K562 (cell line): ENCODE data around the gene GNAQ. TPM values are rescaled to one million over a fixed set of nuclear protein-coding genes. Genes with fewer than 3 reads are reported as not detected.

ENCODE experiments used
- ATAC-seq: fragments of 200-7000 bp; cut with Tn5 transposase; 3 replicates; pipeline ENCODE4 v1.9.1; 2020; ENCODE audit warnings: moderate library complexity
- BruUV-seq: library from RNA; stranded (reverse); fragments of 400-500 nt; replicated peaks from 2 replicates; lab custom pipeline; 2021; lab: Mats Ljungman, UMichigan
- CTCF ChIA-PET: fragments of 300-600 bp; formaldehyde crosslinking; extraction: SDS; loops from one replicate; lab custom pipeline; 2021; ENCODE audit warnings: low intra/inter-chr PET ratio; lab: Yijun Ruan, JAX
- POLR2A ChIA-PET: fragments of 300-600, 350-650 bp; sonication (Branson Sonifier 250); formaldehyde crosslinking; extraction: SDS; loops from one replicate; lab custom pipeline; 2021; ENCODE audit warnings: antibody characterized with exemption, inconsistent platforms; lab: Yijun Ruan, JAX
- DNase-seq, 4 experiments: peaks; one replicate each; pipeline versions ENCODE4 v3.0.0 to v3.0.0-alpha.2; 2011 to 2018; ENCODE audit warnings: low spot score in 3 of 4, mixed read lengths in 3 of 4; ENCODE audit errors: extremely low read depth in 1 of 4
- FAIRE-seq: peaks from 2 replicates; lab custom pipeline; 2011; peaks lifted over from hg19 to GRCh38; lab: Jason Lieb, UNC
- H2AFZ ChIP-seq: 2 replicates; pipeline ENCODE4 v1.6.0; 2011; ENCODE audit warnings: low read depth, low read length, control low read depth, inconsistent platforms
- H3K27ac ChIP-seq: fragments of 200-600 bp; 3 replicates; pipeline ENCODE4 v1.8.0; 2011; ENCODE audit warnings: low read depth, mild to moderate bottlenecking, control low read depth, inconsistent platforms, low read length, moderate library complexity, mixed read lengths; ENCODE audit errors: extremely low read depth
- H3K27me3 ChIP-seq, 2 experiments: fragments of 300-600 bp in 1 of 2; 2 replicates in 1 of 2; 3 replicates in 1 of 2; pipeline versions ENCODE4 v1.6.0 to v1.8.0; 2011; ENCODE audit warnings: inconsistent platforms in 2 of 2, low read length in 2 of 2, mild to moderate bottlenecking in 1 of 2, mixed read lengths in 1 of 2, moderate library complexity in 1 of 2; ENCODE audit not compliant: control insufficient read depth in 2 of 2, insufficient read depth in 2 of 2
- H3K36me3 ChIP-seq: fragments of 300-600 bp; 3 replicates; pipeline ENCODE4 v1.8.0; 2011; ENCODE audit warnings: mild to moderate bottlenecking, low read length, inconsistent platforms; ENCODE audit not compliant: control insufficient read depth, insufficient read depth
- H3K4me1 ChIP-seq, 2 experiments: fragments of 200-600 bp in 1 of 2; replicated peaks in 1 of 2; 2 replicates in 1 of 2; 3 replicates in 1 of 2; pipeline versions ENCODE4 v1.5.1 to v1.8.0; 2011; ENCODE audit warnings: inconsistent platforms in 2 of 2, low read length in 2 of 2, mild to moderate bottlenecking in 1 of 2, mixed read lengths in 1 of 2, moderate library complexity in 1 of 2; ENCODE audit not compliant: control insufficient read depth in 2 of 2, insufficient read depth in 2 of 2
- H3K4me2 ChIP-seq: 2 replicates; pipeline ENCODE4 v1.6.1; 2011; ENCODE audit warnings: low read length, control low read depth, inconsistent platforms, mixed read lengths; ENCODE audit not compliant: insufficient read depth
- H3K4me3 ChIP-seq: fragments of 200-600 bp; sonication (generic), shearing (Covaris generic); 2 replicates; pipeline ENCODE4 v1.5.1; 2016; ENCODE audit warnings: control low read depth, inconsistent platforms
- H3K79me2 ChIP-seq: fragments of 200-600 bp; 3 replicates; pipeline ENCODE4 v1.8.0; 2011; ENCODE audit warnings: low read length, inconsistent platforms; ENCODE audit not compliant: control insufficient read depth, insufficient read depth
- H3K9ac ChIP-seq, 2 experiments: 2 replicates each; pipeline versions ENCODE4 v1.6.0 to v1.6.1; 2011; ENCODE audit warnings: low read depth in 2 of 2, low read length in 2 of 2, control low read depth in 1 of 2, inconsistent platforms in 1 of 2, mild to moderate bottlenecking in 1 of 2, mixed read lengths in 1 of 2; ENCODE audit not compliant: insufficient read depth in 1 of 2
- H3K9me1 ChIP-seq: one replicate; pipeline ENCODE4 v1.6.0; 2011; ENCODE audit warnings: inconsistent platforms, mild to moderate bottlenecking, low read length, moderate library complexity; ENCODE audit not compliant: control insufficient read depth, insufficient read depth
- H3K9me3 ChIP-seq: replicated peaks from 2 replicates; pipeline ENCODE4 v1.5.1; 2011; ENCODE audit warnings: low read depth, low read length, inconsistent platforms; ENCODE audit not compliant: control insufficient read depth, insufficient read depth
- H4K20me1 ChIP-seq: replicated peaks from 2 replicates; pipeline ENCODE4 v1.6.1; 2011; ENCODE audit warnings: low read length, inconsistent platforms, mixed read lengths; ENCODE audit not compliant: control insufficient read depth, insufficient read depth
- ADNP ChIP-seq: fragments of 200-800 bp; sonication (Bioruptor generic); IDR thresholded peaks from 2 replicates; pipeline ENCODE4 v1.6.1; 2016; ENCODE audit warnings: missing genetic modification characterization, missing compliant biosample characterization
- E2F6 ChIP-seq, 2 experiments: IDR thresholded peaks; 2 replicates each; pipeline ENCODE4 v1.6.1; 2011; ENCODE audit warnings: borderline replicate concordance in 1 of 2, control low read depth in 1 of 2, low read depth in 1 of 2, low read length in 1 of 2, mild to moderate bottlenecking in 1 of 2, mixed read lengths in 1 of 2, moderate library complexity in 1 of 2; ENCODE audit not compliant: insufficient read depth in 1 of 2, insufficient read length in 1 of 2, poor library complexity in 1 of 2, severe bottlenecking in 1 of 2; ENCODE audit errors: extremely low read depth in 1 of 2
- MEF2A ChIP-seq: IDR thresholded peaks from 2 replicates; pipeline ENCODE4 v1.6.1; 2011; ENCODE audit warnings: low read depth, mild to moderate bottlenecking, low read length, moderate library complexity; ENCODE audit not compliant: control insufficient read depth
- SMARCA4 ChIP-seq: fragments of 450-650 bp; IDR thresholded peaks from 2 replicates; pipeline ENCODE4 v1.6.1; 2016
- TCF7L2 ChIP-seq: fragments of 150-350 bp; IDR thresholded peaks from 2 replicates; pipeline ENCODE4 v1.6.1; 2016; ENCODE audit warnings: low read depth, mild to moderate bottlenecking, low read length, moderate library complexity
- TEAD4 ChIP-seq, 2 experiments: sonication (generic) in 1 of 2; formaldehyde crosslinking in 1 of 2; IDR thresholded peaks; 2 replicates each; pipeline versions ENCODE4 v1.6.1 to v1.8.0; 2012 to 2022; ENCODE audit warnings: borderline replicate concordance in 1 of 2, inconsistent platforms in 1 of 2, low read length in 1 of 2, mild to moderate bottlenecking in 1 of 2, missing genetic modification reagents in 1 of 2
- ZNF134 ChIP-seq: fragments of 250-450 bp; sonication (Bioruptor Pico); conservative IDR thresholded peaks from 2 replicates; pipeline ENCODE4 v1.4.0; 2020
- ZNF561 ChIP-seq: fragments of 450-650 bp; formaldehyde crosslinking; conservative IDR thresholded peaks from 2 replicates; pipeline ENCODE4 v1.4.0; 2020; ENCODE audit warnings: mild to moderate bottlenecking, moderate library complexity
- WGBS: fragments of 100-300 bp; shearing (Covaris generic); methylation state at CpG from one replicate; pipeline ENCODE4 v1.1.6; 2016; ENCODE audit warnings: low coverage, mixed read lengths; ENCODE audit not compliant: insufficient coverage; ENCODE audit errors: missing lambda C conversion rate; 5-methylcytosine and 5-hydroxymethylcytosine counted together
- in situ Hi-C: fragments of 300-500 bp; cut with MboI; formaldehyde crosslinking; loops from 4 replicates; pipeline ENCODE4 v1.15.0; 2018; ENCODE audit warnings: inconsistent platforms, mixed read lengths
- intact Hi-C: fragments of 100-400 bp; cut with micrococcal nuclease; formaldehyde crosslinking; loops from 2 replicates; pipeline ENCODE4 v1.14.2; 2022
- polyA plus RNA-seq, 8 experiments: library from polyadenylated mRNA; depleted of rRNA in 4 of 8; stranded (reverse) in 5 of 8; unstranded in 3 of 8; fragments of >200 nt; fragmentation: Nextera tagmentation in 2 of 8; fragmentation: Illumina TruSeq in 1 of 8; extraction: Ambion mirVana in 2 of 8; extraction: Trizol in 1 of 8; gene quantifications; 2 replicates each; pipeline versions ENCODE4 v1.2.1 to v1.2.3, GENCODE V29; 2011 to 2014; ENCODE audit warnings: inconsistent platforms in 1 of 8, missing spikeins in 1 of 8
- total RNA-seq, 7 experiments: library from RNA; depleted of rRNA in 6 of 7; stranded (reverse); fragments of >200 nt in 6 of 7; fragmentation: Illumina TruSeq in 2 of 7; extraction: Trizol in 2 of 7; gene quantifications; 2 replicates each; pipeline versions ENCODE4 v1.2.1 to v1.2.3, GENCODE V29; 2011 to 2021; ENCODE audit warnings: low replicate concordance in 1 of 7
- TF ChIP-seq, protein P1 (sequence below), 2 experiments: IDR thresholded peaks in 1 of 2; conservative IDR thresholded peaks in 1 of 2; 2 replicates each; pipeline ENCODE4 v1.6.1; 2016; ENCODE audit warnings: low read depth in 2 of 2, mild to moderate bottlenecking in 1 of 2, missing compliant biosample characterization in 1 of 2, missing genetic modification characterization in 1 of 2, moderate library complexity in 1 of 2

GNAQ gene
- total and polyA plus RNA-seq, 9 of the 15 experiments (the other 6 are each of a cell fraction or from before 2014, with no cell fraction given), result 4.8 to 27.9 (median 17.5) TPM

DNA sequence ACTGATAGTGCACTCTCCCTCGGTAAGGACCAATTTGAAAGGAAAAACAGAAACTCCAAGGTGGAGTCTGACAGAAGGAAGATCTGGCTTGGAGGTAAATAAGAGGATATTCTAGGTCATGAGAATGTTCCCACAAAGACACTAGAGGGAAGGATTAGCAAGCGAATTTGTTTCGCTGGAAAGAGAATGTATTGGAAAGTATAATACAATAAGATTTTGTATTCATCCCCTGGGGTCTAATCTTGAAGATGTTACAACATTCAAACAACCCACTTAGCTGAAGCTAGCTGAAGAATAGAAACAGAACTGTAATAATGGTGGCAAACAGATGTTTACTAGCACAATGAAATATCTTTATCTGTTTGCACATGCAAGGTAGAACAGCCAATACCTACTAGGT, 158.7 kb downstream of the GNAQ start:
- TF ChIP-seq TCF7L2 (no peak), SMARCA4 (no peak), ZNF561 (no peak), MEF2A (no peak), ADNP (tag) (no peak), ZNF134 (CRISPR knock-in tag) (no peak), E2F6 (IDR thresholded peaks at IDR 0.05; ENCODE audit: borderline replicate concordance in 1 of 2, extremely low read depth in 1 of 2, insufficient read depth in 1 of 2, insufficient read length in 1 of 2, low read depth in 1 of 2, low read length in 1 of 2, poor library complexity in 1 of 2, severe bottlenecking in 1 of 2) (no peak), TEAD4 (IDR thresholded peaks at IDR 0.05; ENCODE audit: low read length) (no peak), TEAD4 (CRISPR knock-in tag; IDR thresholded peaks at IDR 0.05; ENCODE audit: borderline replicate concordance) (no peak)
- TF ChIP-seq, protein P1, sequence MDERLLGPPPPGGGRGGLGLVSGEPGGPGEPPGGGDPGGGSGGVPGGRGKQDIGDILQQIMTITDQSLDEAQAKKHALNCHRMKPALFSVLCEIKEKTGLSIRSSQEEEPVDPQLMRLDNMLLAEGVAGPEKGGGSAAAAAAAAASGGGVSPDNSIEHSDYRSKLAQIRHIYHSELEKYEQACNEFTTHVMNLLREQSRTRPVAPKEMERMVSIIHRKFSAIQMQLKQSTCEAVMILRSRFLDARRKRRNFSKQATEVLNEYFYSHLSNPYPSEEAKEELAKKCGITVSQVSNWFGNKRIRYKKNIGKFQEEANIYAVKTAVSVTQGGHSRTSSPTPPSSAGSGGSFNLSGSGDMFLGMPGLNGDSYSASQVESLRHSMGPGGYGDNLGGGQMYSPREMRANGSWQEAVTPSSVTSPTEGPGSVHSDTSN (CRISPR knock-in tag; IDR thresholded peaks at IDR 0.05; ENCODE audit: low read depth), result no peak
- TF ChIP-seq, protein P1 (tag; conservative IDR thresholded peaks at IDR 0.05; ENCODE audit: low read depth), result no peak
- Histone ChIP-seq H3K9me3 (no peaks in the 10 kb centered on the region), H3K27me3 (no peaks in the 10 kb centered on the region), H3K79me2 (peaks cover 22% of the 10 kb centered on the region; the same call in 2 of the 3 replicates), H3K4me2 (no peak overlapping the region), H2AFZ (no peak overlapping the region), H3K9me1 (no peaks in the 10 kb centered on the region), H4K20me1 (no peaks in the 10 kb centered on the region), H3K4me1 (no peaks in the 10 kb centered on the region; a peak in 2 of 5 replicates), H3K4me3 (no peak overlapping the region), H3K27ac (no peak overlapping the region), H3K9ac (no peak overlapping the region), H3K36me3 (no peaks in the 10 kb centered on the region)
- ChIA-PET CTCF (no interaction called here), POLR2A (no interaction called here)
- FAIRE-seq, result no peak
- DNase-seq, result no peak
- ATAC-seq, result no peak
- 87% methylated on average over 3 of the region's 3 CpGs for WGBS
- BruUV-seq, result no TSS peak
- in situ Hi-C loops (no loop called here), intact Hi-C loops (no loop called here)
